ENCODE results near the gene CNTNAP2.

DNA sequence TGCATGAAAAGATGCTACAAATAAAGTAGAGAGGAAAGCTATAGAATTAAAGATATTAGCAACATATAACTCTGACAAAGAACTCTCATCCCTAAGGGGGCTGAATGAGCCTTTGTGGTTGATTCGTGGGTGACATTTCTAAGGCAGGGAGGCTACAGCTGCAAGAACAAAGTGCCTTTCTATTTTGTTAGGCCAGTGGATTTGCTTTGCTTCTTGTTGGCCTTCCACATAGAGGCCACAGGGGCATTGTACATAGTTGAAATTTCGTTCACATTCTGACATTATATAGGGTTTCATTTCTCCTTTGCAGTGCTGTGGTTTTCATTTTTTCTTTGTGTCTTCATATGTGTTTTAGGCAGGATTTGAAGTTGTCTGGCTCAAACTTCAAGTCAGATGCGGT lies 1654.7 kb downstream of the CNTNAP2 start:
- TF ChIP-seq, protein P1, sequence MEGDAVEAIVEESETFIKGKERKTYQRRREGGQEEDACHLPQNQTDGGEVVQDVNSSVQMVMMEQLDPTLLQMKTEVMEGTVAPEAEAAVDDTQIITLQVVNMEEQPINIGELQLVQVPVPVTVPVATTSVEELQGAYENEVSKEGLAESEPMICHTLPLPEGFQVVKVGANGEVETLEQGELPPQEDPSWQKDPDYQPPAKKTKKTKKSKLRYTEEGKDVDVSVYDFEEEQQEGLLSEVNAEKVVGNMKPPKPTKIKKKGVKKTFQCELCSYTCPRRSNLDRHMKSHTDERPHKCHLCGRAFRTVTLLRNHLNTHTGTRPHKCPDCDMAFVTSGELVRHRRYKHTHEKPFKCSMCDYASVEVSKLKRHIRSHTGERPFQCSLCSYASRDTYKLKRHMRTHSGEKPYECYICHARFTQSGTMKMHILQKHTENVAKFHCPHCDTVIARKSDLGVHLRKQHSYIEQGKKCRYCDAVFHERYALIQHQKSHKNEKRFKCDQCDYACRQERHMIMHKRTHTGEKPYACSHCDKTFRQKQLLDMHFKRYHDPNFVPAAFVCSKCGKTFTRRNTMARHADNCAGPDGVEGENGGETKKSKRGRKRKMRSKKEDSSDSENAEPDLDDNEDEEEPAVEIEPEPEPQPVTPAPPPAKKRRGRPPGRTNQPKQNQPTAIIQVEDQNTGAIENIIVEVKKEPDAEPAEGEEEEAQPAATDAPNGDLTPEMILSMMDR (conservative IDR thresholded peaks at IDR 0.05; ENCODE audit: low read depth, low read length) = no peak
- TF ChIP-seq SMC3 (IDR thresholded peaks at IDR 0.05; ENCODE audit: low read depth, low read length) (no peak), POLR2A (IDR thresholded peaks at IDR 0.05; ENCODE audit: low read depth, low read length) (no peak), CEBPB (IDR thresholded peaks at IDR 0.05; ENCODE audit: low read depth, low read length) (no peak), RAD21 (IDR thresholded peaks at IDR 0.05; ENCODE audit: low read length) (no peak), MXI1 (IDR thresholded peaks at IDR 0.05; ENCODE audit: borderline replicate concordance, low read depth, low read length) (no peak), MAZ (IDR thresholded peaks at IDR 0.05; ENCODE audit: borderline replicate concordance, low read depth, low read length) (no peak), NFE2L2 (IDR thresholded peaks at IDR 0.05; ENCODE audit: low read depth, low read length) (no peak), BHLHE40 (IDR thresholded peaks at IDR 0.05; ENCODE audit: low read depth, low read length) (no peak), FOS (IDR thresholded peaks at IDR 0.05; ENCODE audit: low read depth, low read length) (no peak), MAFK (IDR thresholded peaks at IDR 0.05; ENCODE audit: low read depth, low read length) (no peak)
- TF ChIP-seq, protein P2, sequence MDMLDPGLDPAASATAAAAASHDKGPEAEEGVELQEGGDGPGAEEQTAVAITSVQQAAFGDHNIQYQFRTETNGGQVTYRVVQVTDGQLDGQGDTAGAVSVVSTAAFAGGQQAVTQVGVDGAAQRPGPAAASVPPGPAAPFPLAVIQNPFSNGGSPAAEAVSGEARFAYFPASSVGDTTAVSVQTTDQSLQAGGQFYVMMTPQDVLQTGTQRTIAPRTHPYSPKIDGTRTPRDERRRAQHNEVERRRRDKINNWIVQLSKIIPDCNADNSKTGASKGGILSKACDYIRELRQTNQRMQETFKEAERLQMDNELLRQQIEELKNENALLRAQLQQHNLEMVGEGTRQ (IDR thresholded peaks at IDR 0.05; ENCODE audit: low read depth, low read length) = no peak
